IMR-90 (cell line): ENCODE results near the gene IL4. TPM values are rescaled to one million over a fixed set of nuclear protein-coding genes. Genes with fewer than 3 reads are reported as not detected.

Experiments
- ATAC-seq: fragments of 200-7000 bp; cut with Tn5 transposase; 2 replicates; pipeline ENCODE4 v1.9.1; 2020; ENCODE audit warnings: low read depth, mild to moderate bottlenecking, moderate library complexity
- BruUV-seq: library from RNA; stranded (reverse); fragments of 400-500 nt; replicated peaks from 2 replicates; lab custom pipeline; 2021; lab: Mats Ljungman, UMichigan
- CTCF ChIA-PET: fragments of 300-600 bp; formaldehyde crosslinking; extraction: SDS; loops from one replicate; lab custom pipeline; 2021; ENCODE audit warnings: antibody characterized with exemption; lab: Yijun Ruan, JAX
- POLR2A ChIA-PET: fragments of 300-600 bp; sonication (Branson Sonifier 250); formaldehyde crosslinking; loops from one replicate; lab custom pipeline; 2022; ENCODE audit warnings: antibody characterized with exemption; ENCODE audit not compliant: unreplicated experiment; lab: Charles Lee
- DNase-seq: peaks from one replicate; pipeline ENCODE4 v3.0.0; 2013
- H2AFZ ChIP-seq: replicated peaks from 2 replicates; pipeline ENCODE3; 2013; ENCODE audit warnings: low read length, mild to moderate bottlenecking; ENCODE audit not compliant: poor library complexity
- H2AK5ac ChIP-seq: 2 replicates; pipeline ENCODE4 v1.6.1; 2013; ENCODE audit warnings: low read depth, low read length, inconsistent platforms
- H2AK9ac ChIP-seq: replicated peaks from 2 replicates; pipeline ENCODE3; 2013; ENCODE audit warnings: mild to moderate bottlenecking, low read depth, low read length, moderate library complexity; ENCODE audit not compliant: poor library complexity
- H2BK120ac ChIP-seq: 2 replicates; pipeline ENCODE4 v1.6.1; 2013; ENCODE audit warnings: low read depth, low read length, inconsistent platforms
- H2BK15ac ChIP-seq: 3 replicates; pipeline ENCODE4 v1.6.1; 2013; ENCODE audit warnings: low read depth, low read length, inconsistent platforms
- H2BK20ac ChIP-seq: 2 replicates; pipeline ENCODE4 v1.6.1; 2013; ENCODE audit warnings: low read depth, mild to moderate bottlenecking, inconsistent platforms, low read length, moderate library complexity
- H2BK5ac ChIP-seq: 2 replicates; pipeline ENCODE4 v1.6.1; 2013; ENCODE audit warnings: mild to moderate bottlenecking, low read depth, low read length, inconsistent platforms; ENCODE audit not compliant: poor library complexity, severe bottlenecking
- H3K14ac ChIP-seq: replicated peaks from 2 replicates; pipeline ENCODE4 v1.6.1; 2013; ENCODE audit warnings: low read depth, low read length, inconsistent platforms
- H3K18ac ChIP-seq: 2 replicates; pipeline ENCODE4 v1.6.1; 2013; ENCODE audit warnings: low read depth, low read length, control low read depth
- H3K23ac ChIP-seq: 2 replicates; pipeline ENCODE4 v1.6.1; 2013; ENCODE audit warnings: low read depth, low read length, inconsistent platforms
- H3K27ac ChIP-seq: 2 replicates; pipeline ENCODE4 v1.5.1; 2013; ENCODE audit warnings: mild to moderate bottlenecking, control low read depth, low read length; ENCODE audit not compliant: insufficient read depth
- H3K27me3 ChIP-seq: 2 replicates; pipeline ENCODE4 v1.6.1; 2013; ENCODE audit warnings: low read length; ENCODE audit not compliant: control insufficient read depth, insufficient read depth
- H3K36me3 ChIP-seq: 2 replicates; pipeline ENCODE4 v1.6.1; 2013; ENCODE audit warnings: low read length, mixed read lengths; ENCODE audit not compliant: control insufficient read depth, insufficient read depth
- H3K4ac ChIP-seq: 2 replicates; pipeline ENCODE4 v1.6.1; 2013; ENCODE audit warnings: low read depth, low read length, inconsistent platforms
- H3K4me1 ChIP-seq: 2 replicates; pipeline ENCODE4 v1.6.1; 2013; ENCODE audit warnings: low read length, mixed read lengths; ENCODE audit not compliant: control insufficient read depth, insufficient read depth
- H3K4me2 ChIP-seq: 2 replicates; pipeline ENCODE4 v1.6.1; 2013; ENCODE audit warnings: low read depth, mild to moderate bottlenecking, control low read depth, low read length, moderate library complexity
- H3K4me3 ChIP-seq: 2 replicates; pipeline ENCODE4 v1.5.1; 2013; ENCODE audit warnings: low read depth, mild to moderate bottlenecking, control low read depth, low read length, moderate library complexity; ENCODE audit not compliant: insufficient read depth
- H3K56ac ChIP-seq: 2 replicates; pipeline ENCODE4 v1.6.1; 2013; ENCODE audit warnings: low read length, inconsistent platforms; ENCODE audit not compliant: insufficient read depth; ENCODE audit errors: extremely low read depth
- H3K79me1 ChIP-seq, 2 experiments: 2 replicates each; pipeline ENCODE4 v1.6.1; 2013; ENCODE audit warnings: low read length in 2 of 2, inconsistent platforms in 1 of 2, low read depth in 1 of 2
- H3K9ac ChIP-seq: 2 replicates; pipeline ENCODE4 v1.6.1; 2013; ENCODE audit warnings: low read depth, low read length, control low read depth
- H3K9me1 ChIP-seq: 2 replicates; pipeline ENCODE4 v1.6.1; 2013; ENCODE audit warnings: low read length, inconsistent platforms; ENCODE audit not compliant: insufficient read depth
- H3K9me3 ChIP-seq: 2 replicates; pipeline ENCODE4 v1.6.1; 2013; ENCODE audit warnings: low read length; ENCODE audit not compliant: control insufficient read depth, insufficient read depth
- H4K20me1 ChIP-seq: 2 replicates; pipeline ENCODE4 v1.6.1; 2013; ENCODE audit warnings: low read length, inconsistent platforms; ENCODE audit not compliant: insufficient read depth
- H4K5ac ChIP-seq: 2 replicates; pipeline ENCODE4 v1.6.1; 2013; ENCODE audit warnings: mild to moderate bottlenecking, low read depth, low read length, control low read depth
- H4K8ac ChIP-seq, 2 experiments: 2 replicates each; pipeline ENCODE4 v1.6.1; 2013; ENCODE audit warnings: low read depth in 2 of 2, low read length in 2 of 2, control low read depth in 1 of 2, inconsistent platforms in 1 of 2
- H4K91ac ChIP-seq: 2 replicates; pipeline ENCODE4 v1.6.1; 2013; ENCODE audit warnings: low read depth, low read length, inconsistent platforms; ENCODE audit not compliant: insufficient read depth
- BHLHE40 ChIP-seq: fragments of 150-350 bp; IDR thresholded peaks from 2 replicates; pipeline ENCODE4 v1.6.1; 2016; ENCODE audit warnings: mild to moderate bottlenecking, low read depth, low read length
- MXI1 ChIP-seq: IDR thresholded peaks from 2 replicates; pipeline ENCODE4 v1.6.1; 2012; ENCODE audit warnings: low read depth, mild to moderate bottlenecking, low read length, moderate library complexity, borderline replicate concordance
- POLR2A ChIP-seq: IDR thresholded peaks from 2 replicates; pipeline ENCODE4 v1.6.1; 2012; ENCODE audit warnings: mild to moderate bottlenecking, low read depth, low read length
- RCOR1 ChIP-seq: IDR thresholded peaks from 2 replicates; pipeline ENCODE4 v1.6.1; 2012; ENCODE audit warnings: mild to moderate bottlenecking, low read length, improper control_type of control experiment; ENCODE audit not compliant: insufficient replicate concordance
- WGBS, 2 experiments: methylation state at CpG; one replicate each; pipeline versions ENCODE4 v1.1.5 to v1.1.7; 2013; ENCODE audit warnings: missing lambda C conversion rate in 2 of 2; ENCODE audit not compliant: insufficient read length in 1 of 2; ENCODE audit errors: extremely low coverage in 2 of 2; 5-methylcytosine and 5-hydroxymethylcytosine counted together
- dilution Hi-C: fragments of 300-500 bp; cut with HindIII; formaldehyde crosslinking; loops from one replicate; pipeline ENCODE4 v1.14.3; 2018; ENCODE audit warnings: low sequenced_read_pairs; ENCODE audit not compliant: unreplicated experiment
- in situ Hi-C: fragments of 300-500 bp; cut with MboI; formaldehyde crosslinking; loops from 3 replicates; pipeline ENCODE4 v1.14.3; 2019; ENCODE audit warnings: low sequenced_read_pairs, inconsistent platforms, mixed read lengths
- intact Hi-C: fragments of 100-400 bp; cut with micrococcal nuclease; formaldehyde crosslinking; loops from 2 replicates; pipeline ENCODE4 v1.10.0; 2022
- polyA plus RNA-seq, 3 experiments: library from polyadenylated mRNA; depleted of rRNA; stranded (reverse); fragments of >200 nt; gene quantifications; 2 replicates each; pipeline ENCODE4 v1.2.3, GENCODE V29; 2012; ENCODE audit warnings: low replicate concordance in 1 of 3
- total RNA-seq: library from RNA; depleted of rRNA; stranded (reverse); fragments of >200 nt; gene quantifications from 2 replicates; pipeline ENCODE4 v1.2.3, GENCODE V29; 2012

IL4 gene
- total and polyA plus RNA-seq, 2 of the 4 experiments (the other 2 are of a cell fraction), result not detected

DNA sequence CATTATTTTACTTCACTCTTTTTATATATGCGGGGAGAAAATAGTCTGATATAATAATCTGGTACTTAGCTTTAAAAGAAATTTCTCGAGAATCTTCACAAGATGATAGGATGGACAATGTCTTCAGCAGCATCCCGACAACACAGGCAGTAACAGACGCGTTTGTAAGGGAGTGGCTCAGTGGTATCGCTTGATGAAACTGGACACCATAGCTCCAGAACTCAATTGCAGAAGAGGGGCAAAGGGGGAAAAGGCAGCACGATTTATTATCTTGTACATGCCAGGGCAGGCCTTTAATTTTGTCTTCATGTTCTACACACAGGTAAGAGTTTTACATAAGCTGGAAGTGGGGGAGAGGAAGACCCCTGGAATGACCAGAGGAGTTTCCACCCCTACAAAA lies 15.7 kb downstream of the IL4 start:
- no peak overlapping the region for H3K27ac ChIP-seq
- no peak overlapping the region for H4K5ac ChIP-seq
- 48% methylated on average over 3 of the region's 7 CpGs; no CpG with 5 or more reads in 1 of the 2 experiments for WGBS, 2 experiments
- H3K23ac ChIP-seq, result no peak overlapping the region
- H2AK9ac ChIP-seq, result no peak overlapping the region
- dilution Hi-C loops (no loop called here), in situ Hi-C loops (no loop called here), intact Hi-C loops (no loop called here)
- H3K14ac ChIP-seq, result no peak overlapping the region
- ATAC-seq (no peak), DNase-seq (no peak)
- ChIA-PET CTCF (no interaction called here), POLR2A (no interaction called here)
- H3K4me3 ChIP-seq, result no peak overlapping the region
- TF ChIP-seq BHLHE40 (no peak), POLR2A (no peak), RCOR1 (no peak), MXI1 (no peak)
- no peak overlapping the region for H3K4ac ChIP-seq
- H3K36me3 ChIP-seq, result no peaks in the 10 kb centered on the region
- H4K20me1 ChIP-seq, result no peaks in the 10 kb centered on the region
- H3K79me1 ChIP-seq, result no peaks in the 10 kb centered on the region
- H3K9ac ChIP-seq, result no peak overlapping the region
- no peak overlapping the region for H3K56ac ChIP-seq
- no peak overlapping the region for H4K8ac ChIP-seq
- H4K91ac ChIP-seq, result no peak overlapping the region
- H3K4me2 ChIP-seq, result no peak overlapping the region
- H2AFZ ChIP-seq, result no peak overlapping the region
- no peak overlapping the region for H2BK5ac ChIP-seq
- no peak overlapping the region for H2BK15ac ChIP-seq
- H3K4me1 ChIP-seq, result no peaks in the 10 kb centered on the region; the same call in 1 of the 2 replicates
- BruUV-seq, result no TSS peak
- no peak overlapping the region for H2BK120ac ChIP-seq
- H3K18ac ChIP-seq, result no peak overlapping the region
- H2AK5ac ChIP-seq, result no peak overlapping the region
- H3K27me3 ChIP-seq, result no peaks in the 10 kb centered on the region
- H3K9me1 ChIP-seq, result 0 out of 2 replicates have a peak, but pooled peaks cover 7% of the 10 kb centered on the region
- H3K9me3 ChIP-seq, result no peaks in the 10 kb centered on the region
- H2BK20ac ChIP-seq, result no peak overlapping the region
